CD4-positive, alpha-beta T cell treated with Interleukin-15 for 1 hour (primary cell): ENCODE data around the gene TNFRSF19.
"Not testable (repeated sequence)": the region's sequence is repeated elsewhere in the genome, so short reads cannot be mapped to it uniquely, and the experiment has no call there.

Source experiments
- DNase-seq: peaks from one replicate; pipeline ENCODE4 v3.0.0-alpha.2; 2020

TNFRSF19 gene

GRCh38 chr13:23570099-23570920 is at the start of gene TNFRSF19:
Gene TNFRSF19 (plus strand): TSS chr13:23570412. CDS start chr13:23590184, 19,772 bp downstream.
- DNase-seq: no peak

GRCh38 chr13:23529926-23530325 is 40.3 kb upstream of the TNFRSF19 start:
- not testable (repeated sequence) for DNase-seq

GRCh38 chr13:23531446-23531845 is 38.8 kb upstream of the TNFRSF19 start:
- DNase-seq: no peak

GRCh38 chr13:23534090-23534489 is 36.1 kb upstream of the TNFRSF19 start:
- no peak for DNase-seq

GRCh38 chr13:23541221-23541824 is 28.9 kb upstream of the TNFRSF19 start:
- DNase-seq: no peak

- DNase-seq: no peak
These were observed 25.5 kb upstream of the TNFRSF19 start for GRCh38 chr13:23544668-23545067.

GRCh38 chr13:23547000-23547590 is 23.1 kb upstream of the TNFRSF19 start:
- no peak for DNase-seq

GRCh38 chr13:23549724-23550123 is 20.5 kb upstream of the TNFRSF19 start:
- no peak for DNase-seq

GRCh38 chr13:23550163-23550562 is 20.0 kb upstream of the TNFRSF19 start:
- no peak for DNase-seq

- DNase-seq: no peak
These were observed 18.8 kb upstream of the TNFRSF19 start for GRCh38 chr13:23551213-23552008.

GRCh38 chr13:23552171-23552570 is 18.0 kb upstream of the TNFRSF19 start:
- DNase-seq: no peak

- no peak for DNase-seq
These were observed 17.6 kb upstream of the TNFRSF19 start for GRCh38 chr13:23552661-23553060.

- DNase-seq: no peak
These were observed 16.2 kb upstream of the TNFRSF19 start for GRCh38 chr13:23554000-23554399.

- no peak for DNase-seq
These were observed 13.2 kb upstream of the TNFRSF19 start for GRCh38 chr13:23557043-23557442.

- DNase-seq: no peak
These were observed 12.5 kb upstream of the TNFRSF19 start for GRCh38 chr13:23557733-23558132.

- no peak for DNase-seq
These were observed 11.3 kb upstream of the TNFRSF19 start for GRCh38 chr13:23558675-23559536.

GRCh38 chr13:23560571-23561089 is 9.6 kb upstream of the TNFRSF19 start:
- DNase-seq: no peak

GRCh38 chr13:23561261-23561660 is 9.0 kb upstream of the TNFRSF19 start:
- DNase-seq: no peak

- no peak for DNase-seq
These were observed 6.9 kb upstream of the TNFRSF19 start for GRCh38 chr13:23563085-23563845.

- DNase-seq: no peak
These were observed 2.2 kb upstream of the TNFRSF19 start for GRCh38 chr13:23567906-23568460.

GRCh38 chr13:23570921-23571315 is 706 bp downstream of the TNFRSF19 start:
- DNase-seq: no peak
